ENCODE results near the gene TMPRSS6. TPM values are rescaled to one million over a fixed set of nuclear protein-coding genes. Genes with fewer than 3 reads are reported as not detected.

TMPRSS6 gene
- total RNA-seq, 1 donor from 2014 or later: 7.6 TPM

GRCh38 chr22:37148031-37148651 is 38.6 kb upstream of the TMPRSS6 start:
- TF ChIP-seq CTCF (conservative IDR thresholded peaks at IDR 0.05): no peak
- H3K27me3 Mint-ChIP-seq: peaks cover 23% of the 10 kb centered on the region
- DNase-seq (ENCODE audit: extremely low spot score, unreplicated experiment): no peak
- H3K9me3 Mint-ChIP-seq: peaks cover 5% of the 10 kb centered on the region
- no peaks in the 10 kb centered on the region for H3K36me3 Mint-ChIP-seq
- no peaks in the 10 kb centered on the region for H3K4me1 Mint-ChIP-seq (ENCODE audit: unreplicated experiment)
- no peak overlapping the region for H3K4me3 Mint-ChIP-seq
- H3K27ac Mint-ChIP-seq: no peak overlapping the region

GRCh38 chr22:37147186-37147990 is 37.9 kb upstream of the TMPRSS6 start:
- H3K4me3 Mint-ChIP-seq: no peak overlapping the region
- no peak overlapping the region for H3K27ac Mint-ChIP-seq
- peaks cover 5% of the 10 kb centered on the region for H3K9me3 Mint-ChIP-seq
- no peak for TF ChIP-seq CTCF (conservative IDR thresholded peaks at IDR 0.05)
- no peaks in the 10 kb centered on the region for H3K36me3 Mint-ChIP-seq
- H3K4me1 Mint-ChIP-seq (ENCODE audit: unreplicated experiment): no peaks in the 10 kb centered on the region
- peaks cover 25% of the 10 kb centered on the region for H3K27me3 Mint-ChIP-seq
- no peak for DNase-seq (ENCODE audit: extremely low spot score, unreplicated experiment)

GRCh38 chr22:37146507-37147180 is 37.1 kb upstream of the TMPRSS6 start:
- DNase-seq (ENCODE audit: extremely low spot score, unreplicated experiment): no peak
- Mint-ChIP-seq H3K4me3 (no peak overlapping the region), H3K27ac (no peak overlapping the region), H3K27me3 (peaks cover 25% of the 10 kb centered on the region), H3K36me3 (no peaks in the 10 kb centered on the region), H3K9me3 (peaks cover 4% of the 10 kb centered on the region), H3K4me1 (ENCODE audit: unreplicated experiment) (no peaks in the 10 kb centered on the region)
- no peak for TF ChIP-seq CTCF (conservative IDR thresholded peaks at IDR 0.05)

- Mint-ChIP-seq H3K9me3 (no peaks in the 10 kb centered on the region), H3K36me3 (no peaks in the 10 kb centered on the region), H3K27me3 (peaks cover 25% of the 10 kb centered on the region), H3K4me3 (no peak overlapping the region), H3K27ac (no peak overlapping the region), H3K4me1 (ENCODE audit: unreplicated experiment) (no peaks in the 10 kb centered on the region)
- DNase-seq (ENCODE audit: extremely low spot score, unreplicated experiment): no peak
- no peak for TF ChIP-seq CTCF (conservative IDR thresholded peaks at IDR 0.05)
Measured at GRCh38 chr22:37146051-37146385, 36.5 kb upstream of the TMPRSS6 start.

- Mint-ChIP-seq H3K36me3 (no peaks in the 10 kb centered on the region), H3K4me1 (ENCODE audit: unreplicated experiment) (no peaks in the 10 kb centered on the region), H3K27me3 (peaks cover 25% of the 10 kb centered on the region), H3K4me3 (no peak overlapping the region), H3K27ac (no peak overlapping the region), H3K9me3 (no peaks in the 10 kb centered on the region)
- DNase-seq (ENCODE audit: extremely low spot score, unreplicated experiment): no peak
- TF ChIP-seq CTCF (conservative IDR thresholded peaks at IDR 0.05): no peak
Measured at GRCh38 chr22:37145180-37146050, 35.9 kb upstream of the TMPRSS6 start.
